ENCODE data around the gene GIMAP8.

GRCh38 chr7:150411606-150412005 is 38.8 kb upstream of the GIMAP8 start:
- TF ChIP-seq CTCF (IDR thresholded peaks at IDR 0.05) (no peak), POLR2A (IDR thresholded peaks at IDR 0.05) (no peak)
